Measurements from ENCODE around the gene NOC4L.

NOC4L gene

GRCh38 chr12:132158677-132159554 lies 14.7 kb downstream of the NOC4L start:
- no peak for DNase-seq

- DNase-seq = no peak
Observed at GRCh38 chr12:132159555-132160003, 15.3 kb downstream of the NOC4L start.

GRCh38 chr12:132160016-132160415 lies 15.8 kb downstream of the NOC4L start:
- no peak for DNase-seq

DNA sequence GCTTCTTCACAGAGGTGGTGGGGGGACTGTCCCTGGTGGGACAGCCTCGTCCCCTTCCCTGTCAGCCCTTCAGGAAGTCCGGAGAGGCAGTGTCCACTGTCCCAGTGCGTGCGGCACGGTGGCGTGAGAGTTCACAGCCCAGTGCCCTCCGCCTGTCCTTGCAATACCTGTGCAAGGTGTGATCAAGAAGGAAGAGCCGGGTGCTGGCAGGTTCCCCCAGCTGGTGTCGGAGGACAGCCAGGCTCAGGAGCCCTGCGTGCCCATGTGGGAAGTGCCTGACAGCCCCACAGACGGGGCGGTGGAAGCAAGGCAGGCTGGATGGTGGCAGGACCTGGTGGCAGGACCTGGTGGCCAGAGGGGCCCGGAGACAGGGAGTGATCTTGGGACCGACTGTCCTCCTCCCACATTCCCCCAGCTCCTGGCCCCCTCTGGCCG lies 16.4 kb downstream of the NOC4L start:
- no peak for DNase-seq

GRCh38 chr12:132161036-132161781 lies 17.0 kb downstream of the NOC4L start:
- DNase-seq = no peak

GRCh38 chr12:132161796-132162507 lies 17.7 kb downstream of the NOC4L start:
- no peak for DNase-seq

GRCh38 chr12:132162508-132163031 lies 18.3 kb downstream of the NOC4L start:
- DNase-seq = no peak

DNA sequence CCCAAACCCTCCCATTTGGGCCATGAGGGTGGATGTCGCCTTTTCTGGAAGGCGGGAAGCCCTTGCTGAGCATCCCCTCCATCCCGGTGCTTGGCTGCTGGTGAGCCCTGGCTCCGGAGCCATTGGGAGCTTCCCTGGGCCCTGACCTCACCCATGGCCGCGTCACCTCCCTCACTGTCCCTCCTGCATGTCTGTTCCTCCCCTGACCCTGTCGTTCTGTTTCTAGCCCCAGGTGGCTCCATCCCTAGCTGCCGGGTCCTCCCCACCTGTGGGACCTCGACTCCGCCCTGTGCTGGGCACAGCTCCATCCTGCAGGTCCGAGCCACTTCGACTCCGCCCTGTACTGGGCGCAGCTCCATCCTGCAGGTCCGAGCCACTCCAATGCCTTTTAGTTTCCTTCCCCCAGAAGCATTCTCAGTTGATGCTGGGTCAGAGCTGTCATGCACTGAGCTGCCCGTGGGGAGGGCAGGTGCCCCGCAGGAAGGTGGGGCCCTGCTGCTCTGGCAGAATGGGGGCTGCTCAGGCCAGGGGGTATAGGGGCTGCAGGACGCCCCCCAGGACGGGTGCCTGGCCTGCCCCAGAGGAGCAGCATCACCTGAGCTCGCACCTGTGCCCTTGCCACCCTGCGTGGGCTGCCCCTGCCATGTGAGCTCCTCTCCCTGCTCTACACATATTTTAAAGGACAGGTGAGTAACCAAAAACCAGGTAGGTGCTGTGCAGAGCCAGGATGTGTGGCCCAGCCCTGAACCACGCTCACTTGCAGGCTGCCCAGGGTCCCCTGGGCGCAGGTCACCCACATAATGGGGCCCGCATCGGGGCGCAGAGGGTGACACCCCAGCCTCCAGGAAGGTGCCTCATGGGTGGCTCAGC lies 19.0 kb downstream of the NOC4L start:
- DNase-seq = no peak

DNA sequence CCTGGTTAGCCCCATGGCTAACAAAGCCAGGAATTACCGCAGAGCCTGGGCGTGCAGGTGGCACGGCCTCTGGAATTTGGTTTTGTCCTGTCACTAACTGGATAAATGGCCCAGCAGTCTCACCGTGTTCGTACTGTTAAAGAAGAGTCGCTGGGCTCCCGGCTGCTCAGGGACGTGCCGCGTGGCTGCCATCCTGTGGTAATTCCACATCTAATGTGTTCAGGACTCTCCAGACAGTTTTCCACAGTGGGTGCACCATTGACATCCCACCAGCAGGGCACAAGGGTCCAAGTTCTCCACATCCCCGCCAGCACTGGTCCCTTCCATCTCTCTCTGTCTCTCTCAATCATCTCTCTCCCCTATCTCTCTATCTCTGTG lies 19.6 kb downstream of the NOC4L start:
- DNase-seq = no peak

GRCh38 chr12:132164426-132164825 lies 20.2 kb downstream of the NOC4L start:
- no peak for DNase-seq

DNA sequence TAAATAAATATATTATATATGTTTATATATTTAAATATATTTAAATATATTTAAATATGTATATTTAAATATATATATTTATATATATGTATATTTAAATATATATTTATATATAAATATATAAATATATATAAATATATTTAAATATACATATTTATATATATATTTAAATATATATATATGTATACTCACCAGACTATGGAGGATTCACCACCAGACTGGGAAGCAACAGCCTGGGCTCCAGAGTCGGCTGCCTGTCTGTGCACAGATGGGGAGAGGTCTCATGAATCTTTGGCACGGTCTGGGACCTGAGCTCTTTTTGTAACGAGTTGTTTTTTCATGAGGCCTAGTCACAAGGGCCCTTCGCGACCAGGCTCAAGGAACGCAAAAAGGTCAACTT lies 21.3 kb downstream of the NOC4L start:
- no peak for DNase-seq

DNA sequence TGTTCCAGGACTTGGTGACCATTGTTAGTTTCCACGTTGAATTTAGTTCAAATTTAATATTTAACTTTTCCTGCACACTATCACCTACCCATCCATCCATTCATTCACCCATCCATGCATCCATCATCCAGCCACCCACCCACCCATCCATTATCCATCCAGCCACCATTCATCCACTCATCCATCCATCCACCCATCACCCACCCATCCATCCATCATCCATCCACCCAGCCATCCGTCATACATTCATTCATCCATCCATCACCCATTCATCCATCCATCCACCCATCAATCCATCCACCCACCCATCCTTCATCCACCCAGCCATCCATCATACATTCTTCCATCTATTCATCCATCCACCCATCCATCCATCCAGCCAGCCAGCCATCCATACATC lies 21.8 kb downstream of the NOC4L start:
- DNase-seq = no peak

DNA sequence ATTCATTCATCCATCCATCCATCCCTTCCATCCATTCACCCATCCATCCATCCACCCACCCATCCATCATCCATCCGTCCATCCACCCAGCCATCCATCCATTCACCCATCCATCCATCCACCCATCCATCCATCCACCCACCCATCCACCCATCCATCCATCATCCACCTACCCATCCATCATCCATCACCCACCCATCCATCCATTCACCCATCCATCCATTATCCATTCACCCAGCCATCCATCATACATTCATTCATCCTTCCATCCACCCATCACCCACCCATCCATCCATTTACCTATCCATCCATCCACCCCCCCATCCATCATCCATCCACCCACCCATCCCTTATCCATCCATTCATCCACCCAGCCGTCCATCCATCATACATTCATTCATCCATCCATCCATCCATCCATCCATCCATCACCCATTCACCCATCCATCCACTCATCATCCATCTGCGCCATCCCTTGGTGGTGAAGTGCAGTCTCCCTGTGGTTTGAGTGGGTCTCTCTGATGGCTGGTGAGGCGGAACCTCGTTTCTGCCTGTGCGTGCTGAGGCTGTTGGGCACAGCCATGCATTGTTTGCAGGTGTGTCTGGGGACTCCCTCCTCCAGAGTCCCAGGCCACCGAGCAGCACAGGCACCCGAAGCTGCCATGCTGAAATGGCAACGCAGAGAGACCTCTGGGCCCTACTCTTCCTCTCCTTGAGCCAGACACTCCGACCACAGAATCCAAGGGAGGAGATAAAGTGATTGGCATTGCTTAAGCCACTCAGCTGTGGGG lies 22.7 kb downstream of the NOC4L start:
- no peak for DNase-seq

GRCh38 chr12:132167611-132168310 lies 23.5 kb downstream of the NOC4L start:
- DNase-seq = peak; percentile 54

GRCh38 chr12:132168311-132169031 lies 24.2 kb downstream of the NOC4L start:
- no peak for DNase-seq

GRCh38 chr12:132169376-132169775 lies 25.1 kb downstream of the NOC4L start:
- no peak for DNase-seq

DNA sequence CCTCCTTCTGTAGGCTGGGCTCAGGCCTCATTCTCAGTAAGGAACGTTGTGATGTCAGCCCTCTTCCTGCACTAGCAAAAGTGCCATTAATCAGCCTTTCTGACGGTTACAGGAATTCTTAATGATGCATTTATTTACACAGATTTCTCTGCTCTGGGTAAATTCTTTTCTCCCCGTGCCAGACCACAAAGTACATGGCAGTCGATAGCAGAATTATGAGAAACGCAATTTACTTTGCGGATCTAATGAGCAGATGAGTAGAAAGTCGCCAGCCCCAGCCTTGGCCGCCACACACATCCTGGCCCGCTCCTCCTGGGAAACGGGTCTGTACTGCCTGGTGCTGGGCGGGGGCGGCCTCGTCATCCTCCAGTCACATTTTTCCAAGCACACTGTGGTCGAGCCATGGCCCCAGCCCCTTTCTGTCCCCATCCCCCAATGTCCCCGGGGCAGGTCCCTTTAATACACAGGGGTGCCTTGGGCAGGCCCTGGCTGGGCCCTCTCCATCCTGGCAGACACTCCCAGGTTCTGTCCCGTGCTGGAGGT lies 25.9 kb downstream of the NOC4L start:
- DNase-seq = no peak

DNA sequence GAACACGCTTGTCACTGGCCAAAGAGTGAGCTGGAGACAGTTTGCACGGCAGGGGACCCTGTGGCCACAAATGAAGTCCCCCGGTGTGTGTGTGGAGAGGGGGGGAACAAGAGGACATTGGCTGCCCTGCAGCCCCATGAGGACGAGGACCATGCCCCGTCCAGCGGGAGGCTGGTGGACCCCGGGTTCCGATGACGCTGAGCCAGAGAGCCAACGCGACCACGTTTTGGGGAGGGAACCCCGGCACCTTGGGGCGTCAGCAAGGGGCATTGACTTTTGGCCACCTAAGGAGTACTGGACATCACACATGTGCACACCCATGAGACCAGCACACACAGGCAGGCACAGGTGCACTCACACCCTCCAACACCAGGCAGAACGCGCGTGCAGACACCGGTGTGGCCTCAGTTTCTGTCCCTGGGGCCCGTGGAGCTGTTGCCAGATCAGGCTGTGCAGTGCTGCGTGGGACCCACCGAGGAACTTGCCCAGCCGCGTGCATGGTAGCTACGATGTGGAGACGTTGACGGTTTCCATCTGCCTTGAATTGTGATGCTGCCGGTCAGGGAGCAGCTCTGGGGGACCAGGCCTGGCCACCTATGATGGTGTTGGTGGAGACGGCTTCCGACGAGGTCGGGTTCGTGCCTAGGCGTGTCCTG lies 26.5 kb downstream of the NOC4L start:
- DNase-seq = no peak
